ENCODE data around the gene ACIN1.
A peak's percentile ranks its signal among the peaks of the same experiment; 100 is the strongest.

ACIN1 gene

GRCh38 chr14:23034498-23035302 lies 60.2 kb downstream of the ACIN1 start, which contains the start of gene PSMB5:
Gene PSMB5 (minus strand): TSS chr14:23034900. CDS start chr14:23034881, 19 bp downstream.
- Mint-ChIP-seq H3K9me3 (no peaks in the 10 kb centered on the region), H3K27me3 (ENCODE audit: low read depth) (no peaks in the 10 kb centered on the region), H3K4me3 (peak within 1 kb of the TSS; percentile 80 to 89 (median 86)), H3K36me3 (ENCODE audit: low read depth) (peaks cover 19% of the 10 kb centered on the region), H3K4me1 (peaks cover 26% of the 10 kb centered on the region), H3K27ac (peak within 1 kb of the TSS; percentile 97 to 99 (median 98))
- TF ChIP-seq CTCF (IDR thresholded peaks at IDR 0.05; ENCODE audit: unreplicated experiment in 3 of 3), result no peak

- Mint-ChIP-seq H3K27ac (peak overlapping the region; percentile 97 to 99 (median 98)), H3K4me3 (peak overlapping the region; percentile 80 to 89 (median 86)), H3K36me3 (ENCODE audit: low read depth) (peaks cover 25% of the 10 kb centered on the region), H3K27me3 (ENCODE audit: low read depth) (no peaks in the 10 kb centered on the region), H3K9me3 (no peaks in the 10 kb centered on the region), H3K4me1 (peaks cover 26% of the 10 kb centered on the region)
- no peak for TF ChIP-seq CTCF (IDR thresholded peaks at IDR 0.05; ENCODE audit: unreplicated experiment in 3 of 3)
Observed at GRCh38 chr14:23033801-23034497, 61.0 kb downstream of the ACIN1 start.

GRCh38 chr14:23033251-23033727 lies 61.6 kb downstream of the ACIN1 start:
- peak overlapping the region; percentile 14 to 98 (median 97) for H3K27ac Mint-ChIP-seq
- peak overlapping the region; percentile 80 to 89 (median 86) for H3K4me3 Mint-ChIP-seq
- H3K9me3 Mint-ChIP-seq, result no peaks in the 10 kb centered on the region
- peaks cover 26% of the 10 kb centered on the region for H3K4me1 Mint-ChIP-seq
- peaks cover 30% of the 10 kb centered on the region for H3K36me3 Mint-ChIP-seq (ENCODE audit: low read depth)
- no peak for TF ChIP-seq CTCF (IDR thresholded peaks at IDR 0.05; ENCODE audit: unreplicated experiment in 3 of 3)
- no peaks in the 10 kb centered on the region for H3K27me3 Mint-ChIP-seq (ENCODE audit: low read depth)

GRCh38 chr14:23030936-23031335 lies 64.0 kb downstream of the ACIN1 start:
- peak overlapping the region in 1 of 3 experiments; percentile 84 for H3K4me3 Mint-ChIP-seq
- H3K9me3 Mint-ChIP-seq, result no peaks in the 10 kb centered on the region
- H3K36me3 Mint-ChIP-seq (ENCODE audit: low read depth), result peaks cover 41% of the 10 kb centered on the region
- H3K4me1 Mint-ChIP-seq, result peaks cover 26% of the 10 kb centered on the region
- H3K27me3 Mint-ChIP-seq (ENCODE audit: low read depth), result no peaks in the 10 kb centered on the region
- no peak overlapping the region for H3K27ac Mint-ChIP-seq
- no peak for TF ChIP-seq CTCF (IDR thresholded peaks at IDR 0.05; ENCODE audit: unreplicated experiment in 3 of 3)

- peak overlapping the region in 1 of 3 experiments; percentile 48 for H3K27ac Mint-ChIP-seq
- H3K4me1 Mint-ChIP-seq, result peaks cover 30% of the 10 kb centered on the region
- H3K36me3 Mint-ChIP-seq (ENCODE audit: low read depth), result peaks cover 53% of the 10 kb centered on the region
- no peaks in the 10 kb centered on the region for H3K27me3 Mint-ChIP-seq (ENCODE audit: low read depth)
- H3K9me3 Mint-ChIP-seq, result no peaks in the 10 kb centered on the region
- H3K4me3 Mint-ChIP-seq, result no peak overlapping the region
- no peak for TF ChIP-seq CTCF (IDR thresholded peaks at IDR 0.05; ENCODE audit: unreplicated experiment in 3 of 3)
Observed at GRCh38 chr14:23028799-23029198, 66.1 kb downstream of the ACIN1 start.

Data from nephron (organoid).